GM18526 (cell line): ENCODE data around the gene SFXN5.

ENCODE experiments used
- POLR2A ChIP-seq: IDR thresholded peaks from 3 replicates; pipeline ENCODE4 v1.6.1; 2011; ENCODE audit not compliant: insufficient read length; ENCODE audit errors: extremely low read depth

The SFXN5 gene

GRCh38 chr2:72934683-72935610 is 136.6 kb downstream of the SFXN5 start:
- no peak for TF ChIP-seq POLR2A

GRCh38 chr2:72933646-72934151 is 137.8 kb downstream of the SFXN5 start:
- no peak for TF ChIP-seq POLR2A

GRCh38 chr2:72933207-72933606 is 138.3 kb downstream of the SFXN5 start:
- TF ChIP-seq POLR2A = no peak

GRCh38 chr2:72932805-72933204 is 138.7 kb downstream of the SFXN5 start:
- no peak for TF ChIP-seq POLR2A

GRCh38 chr2:72932045-72932740 is 139.3 kb downstream of the SFXN5 start:
- no peak for TF ChIP-seq POLR2A

GRCh38 chr2:72931280-72931910 is 140.1 kb downstream of the SFXN5 start:
- TF ChIP-seq POLR2A = no peak

- no peak for TF ChIP-seq POLR2A
These were observed 142.5 kb downstream of the SFXN5 start for GRCh38 chr2:72929010-72929409.

- no peak for TF ChIP-seq POLR2A
These were observed 143.6 kb downstream of the SFXN5 start for GRCh38 chr2:72927619-72928550.

GRCh38 chr2:72926811-72927465 is 144.6 kb downstream of the SFXN5 start:
- TF ChIP-seq POLR2A = no peak

GRCh38 chr2:72926368-72926767 is 145.1 kb downstream of the SFXN5 start:
- no peak for TF ChIP-seq POLR2A

- TF ChIP-seq POLR2A = no peak
These were observed 146.1 kb downstream of the SFXN5 start for GRCh38 chr2:72925328-72925943.

GRCh38 chr2:72924353-72925240 is 146.9 kb downstream of the SFXN5 start:
- no peak for TF ChIP-seq POLR2A
